Suppressor macrophage treated with lipopolysaccharide for 1 hour (primary cell): Measurements from ENCODE around the gene RPS6KB2.
"Not testable (repeated sequence)": the region's sequence is repeated elsewhere in the genome, so short reads cannot be mapped to it uniquely, and the experiment has no call there.

Experiments
- DNase-seq, 3 donors: peaks; one replicate each; pipeline ENCODE4 v3.0.0-alpha.2; 2020 to 2022

RPS6KB2 gene

GRCh38 chr11:67397986-67398660 is 30.2 kb upstream of the RPS6KB2 start:
- no peak for DNase-seq

DNA sequence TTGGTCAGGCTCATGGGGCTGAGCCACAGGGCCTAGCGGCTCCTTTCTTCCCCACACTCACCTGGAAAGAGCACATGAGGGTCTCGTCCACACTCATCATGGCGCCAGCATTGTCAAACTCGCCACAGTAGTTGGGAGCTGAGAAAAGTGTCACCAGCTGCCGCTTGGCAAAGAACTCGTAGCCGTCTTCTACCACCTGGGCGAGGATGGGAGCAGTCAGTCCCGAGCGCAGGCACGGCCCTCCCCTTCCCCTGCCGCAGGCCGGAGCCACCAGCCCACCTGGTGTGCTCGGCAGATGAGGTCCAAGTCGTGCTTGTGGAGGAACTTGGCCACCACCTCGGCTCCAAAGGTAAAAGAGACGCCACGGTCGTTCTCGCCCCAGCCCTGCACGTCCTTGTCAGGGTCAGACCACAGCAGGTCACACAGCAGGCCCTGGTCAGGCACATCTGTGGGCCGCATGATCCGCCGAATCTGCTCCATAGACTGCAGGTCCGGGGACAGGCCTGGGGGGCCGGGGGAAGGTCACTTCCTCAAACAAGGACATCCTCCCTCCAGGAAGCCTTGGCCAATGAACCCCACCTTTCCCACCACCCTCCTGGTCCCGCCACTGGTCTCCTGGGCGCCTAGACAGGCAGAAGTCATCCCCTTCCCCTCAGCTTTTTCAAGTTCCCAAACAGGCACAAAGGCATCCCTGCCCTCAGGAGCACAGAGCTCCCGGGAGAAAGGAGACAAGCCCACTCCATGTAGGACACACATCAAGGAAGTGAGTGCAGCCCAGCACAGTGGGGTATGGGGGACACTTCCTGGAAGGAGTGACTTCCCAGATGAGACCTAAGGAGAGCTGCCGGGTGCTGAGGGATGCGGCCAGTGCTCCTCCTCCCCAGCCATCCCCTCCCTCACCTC is 29.4 kb upstream of the RPS6KB2 start:
- DNase-seq, result no peak

- DNase-seq, result no peak
These were observed 27.9 kb upstream of the RPS6KB2 start for GRCh38 chr11:67400251-67400941.

- no peak for DNase-seq
These were observed 27.3 kb upstream of the RPS6KB2 start for GRCh38 chr11:67400942-67401494.

- peak; percentile 91 to 98 (median 96) for DNase-seq
These were observed 26.7 kb upstream of the RPS6KB2 start, which contains the start of gene PPP1CA for GRCh38 chr11:67401495-67402191. TSS of gene PPP1CA (minus strand) at chr11:67401858. CDS start at chr11:67401782, 76 bp downstream.

- DNase-seq, result not testable (repeated sequence)
These were observed 26.0 kb upstream of the RPS6KB2 start for GRCh38 chr11:67402192-67402839.

DNA sequence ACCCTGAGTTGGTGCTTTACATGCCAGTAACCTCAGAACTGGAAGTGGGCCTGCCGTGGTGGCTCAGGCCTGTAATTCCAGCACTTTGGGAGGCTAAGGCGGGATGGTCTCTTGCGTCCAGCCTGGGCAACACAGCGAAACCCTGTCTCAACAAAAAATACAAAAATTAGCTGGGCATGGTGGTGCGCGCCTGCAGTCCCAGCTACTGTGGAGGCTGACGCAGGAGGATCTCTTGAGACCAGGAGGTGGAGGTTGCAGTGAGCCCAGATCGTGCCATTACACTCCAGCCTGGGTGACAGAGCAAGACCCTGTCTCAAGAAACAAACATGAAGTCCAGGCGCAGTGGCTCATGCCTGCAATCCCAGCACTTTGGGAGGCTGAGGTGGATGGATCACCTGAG is 25.2 kb upstream of the RPS6KB2 start:
- DNase-seq, result not testable (repeated sequence)

DNA sequence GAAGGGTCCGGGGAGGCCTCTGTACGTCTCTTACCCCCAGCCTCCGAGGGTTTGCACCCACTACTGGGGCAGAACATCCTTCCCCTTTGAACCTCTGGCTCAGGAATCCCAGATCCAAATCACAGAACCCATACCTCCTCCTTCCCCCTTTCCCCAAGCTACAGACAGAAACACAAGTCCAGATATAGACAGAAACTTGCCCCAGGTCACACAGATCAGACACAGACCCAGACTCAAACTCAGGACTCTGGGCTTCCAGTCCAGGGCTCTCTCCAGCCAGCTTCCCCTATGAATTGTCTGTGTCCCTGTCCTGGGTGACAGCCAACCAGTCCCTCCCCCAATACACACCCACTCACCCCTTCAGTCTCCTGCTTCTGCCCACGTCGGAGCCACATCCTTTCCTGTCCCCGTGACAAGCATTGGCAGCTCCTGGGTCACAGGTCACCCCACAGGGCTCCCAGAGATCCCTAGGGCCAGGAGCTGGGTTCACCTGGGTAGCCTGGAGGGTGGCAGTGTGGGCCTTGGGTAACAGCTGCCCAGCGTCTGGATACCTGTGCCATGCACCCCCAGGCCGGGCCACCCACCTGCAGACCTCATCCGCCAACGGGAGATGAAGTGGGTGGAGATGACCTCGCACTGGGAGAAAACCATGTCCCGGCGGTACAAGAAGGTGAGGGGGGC is 23.6 kb upstream of the RPS6KB2 start:
- peak; percentile 68 to 78 (median 76) for DNase-seq

- DNase-seq, result no peak
These were observed 23.1 kb upstream of the RPS6KB2 start for GRCh38 chr11:67405196-67405567.

GRCh38 chr11:67405688-67406339 is 22.5 kb upstream of the RPS6KB2 start:
- no peak for DNase-seq

GRCh38 chr11:67406420-67406968 is 21.8 kb upstream of the RPS6KB2 start:
- DNase-seq, result no peak

- DNase-seq, result no peak
These were observed 21.2 kb upstream of the RPS6KB2 start for GRCh38 chr11:67406969-67407687.

DNA sequence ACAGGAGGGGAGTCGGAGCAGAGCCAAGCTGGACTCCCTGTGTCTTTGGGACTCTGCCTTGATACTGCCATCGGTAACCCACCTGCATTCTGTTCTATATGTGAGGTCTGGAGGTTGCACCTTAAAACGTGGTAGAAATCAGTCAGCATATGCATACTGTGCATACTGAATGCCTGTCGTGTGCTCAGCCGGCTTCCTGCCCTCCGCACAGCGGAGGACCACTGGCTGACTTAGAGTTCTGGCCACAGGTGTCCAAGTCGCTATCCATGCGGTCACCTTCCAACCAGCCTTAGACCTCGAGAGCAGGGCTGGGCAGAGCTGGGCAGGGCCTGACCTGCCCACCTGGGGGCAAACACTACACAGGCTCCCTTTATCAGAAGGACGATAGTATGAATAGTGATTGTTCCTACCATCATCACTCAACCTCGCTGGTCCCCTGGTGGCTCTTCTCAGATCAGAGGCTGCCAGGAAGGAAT is 20.6 kb upstream of the RPS6KB2 start:
- DNase-seq, result no peak

DNA sequence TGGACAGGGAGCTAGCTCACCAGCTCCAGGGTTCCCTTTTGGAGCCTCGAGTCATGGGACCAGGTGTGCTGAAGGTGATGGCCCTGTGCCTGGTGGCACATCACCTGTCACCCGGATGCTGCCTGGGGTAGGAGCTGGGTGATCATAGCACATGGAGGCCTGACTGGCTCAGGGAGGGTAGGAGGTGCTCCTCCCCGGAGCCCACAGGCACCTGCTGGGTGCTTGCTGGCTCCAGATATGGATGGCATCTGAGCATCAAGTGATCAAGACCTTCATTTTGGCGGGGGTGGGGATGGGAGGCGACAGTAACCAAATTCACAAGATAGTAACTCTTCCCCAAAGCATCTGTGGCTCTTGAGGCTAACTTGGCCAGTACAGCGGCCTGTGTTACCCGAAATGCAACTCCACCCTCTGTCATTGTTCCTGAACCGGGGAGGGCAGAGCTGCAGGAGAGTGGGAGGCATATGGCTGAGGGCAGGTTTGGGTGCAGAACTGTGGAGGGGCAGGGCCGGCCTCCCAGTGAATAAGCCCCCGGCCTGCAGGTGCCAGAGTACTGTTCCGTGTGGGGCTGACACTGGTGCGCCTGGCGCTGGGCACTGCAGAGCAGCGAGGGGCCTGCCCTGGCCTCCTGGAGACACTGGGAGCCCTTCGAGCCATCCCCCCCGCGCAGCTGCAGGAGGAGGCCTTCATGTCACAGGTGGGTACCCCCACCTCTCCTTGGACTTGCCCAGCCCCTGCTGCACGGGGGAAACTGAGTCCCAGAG is 19.7 kb upstream of the RPS6KB2 start:
- DNase-seq, result no peak

DNA sequence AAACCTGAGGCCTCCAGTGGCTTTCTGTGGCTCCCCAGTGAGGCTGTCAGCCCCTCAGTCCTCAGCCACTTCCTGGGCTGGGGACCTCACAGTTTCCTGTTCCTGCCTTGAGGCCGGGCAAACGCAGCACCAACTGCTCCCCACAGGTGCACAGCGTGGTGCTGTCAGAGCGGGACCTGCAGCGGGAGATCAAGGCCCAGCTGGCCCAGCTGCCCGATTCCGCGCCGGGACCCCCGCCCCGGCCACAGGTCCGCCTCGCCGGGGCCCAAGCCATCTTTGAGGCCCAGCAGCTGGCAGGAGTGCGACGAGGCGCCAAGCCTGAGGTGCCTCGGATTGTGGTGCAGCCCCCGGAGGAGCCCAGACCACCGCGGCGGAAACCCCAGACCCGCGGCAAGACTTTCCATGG is 19.0 kb upstream of the RPS6KB2 start:
- DNase-seq, result no peak

DNA sequence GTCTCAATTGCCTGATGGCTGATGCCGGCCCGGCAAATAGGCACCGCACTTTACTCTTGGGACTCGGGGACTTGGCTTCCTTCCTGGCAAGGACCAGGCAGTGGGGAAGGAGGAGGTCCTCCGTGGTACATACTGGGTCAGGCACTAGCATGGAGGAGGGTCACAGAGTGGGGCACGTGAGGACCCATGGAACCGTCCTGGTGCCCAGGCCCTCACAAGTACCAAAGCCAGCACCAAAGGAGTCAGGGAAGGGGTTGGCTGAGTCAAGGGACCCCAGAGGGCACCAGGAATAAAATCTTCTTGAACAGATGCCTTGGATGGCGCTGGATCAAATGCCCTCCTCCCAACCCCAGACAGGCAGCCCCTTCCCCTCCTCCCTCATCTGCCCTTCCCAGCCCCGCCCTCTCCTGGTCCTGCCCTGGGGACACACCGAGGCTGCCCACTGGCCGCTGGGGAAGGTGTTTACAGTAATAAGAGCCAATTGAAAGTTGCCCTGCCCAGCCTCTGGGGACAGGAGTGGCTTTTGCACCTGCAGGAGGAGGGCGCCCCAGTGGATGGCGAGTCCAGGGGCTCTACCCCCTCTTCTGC is 18.4 kb upstream of the RPS6KB2 start:
- no peak for DNase-seq

- no peak for DNase-seq
These were observed 17.9 kb upstream of the RPS6KB2 start for GRCh38 chr11:67410369-67410831.
